Neural progenitor cell (in vitro differentiated cells): ENCODE results near the gene MRPL23.

Experiments used
- EZH2 ChIP-seq: fragments of 200-600 bp; sonication (generic); IDR thresholded peaks from 2 replicates; pipeline ENCODE4 v1.6.1; 2017; ENCODE audit warnings: antibody characterized with exemption, mild to moderate bottlenecking, moderate library complexity
- EZH2phosphoT487 ChIP-seq: fragments of 200-600 bp; sonication (generic); IDR thresholded peaks from 2 replicates; pipeline ENCODE4 v1.6.1; 2017; ENCODE audit warnings: antibody characterized with exemption
- TF ChIP-seq, protein P1 (sequence below): fragments of 200-600 bp; sonication (generic); IDR thresholded peaks from 2 replicates; pipeline ENCODE4 v1.5.1; 2017; ENCODE audit warnings: antibody characterized with exemption, mild to moderate bottlenecking

DNA sequence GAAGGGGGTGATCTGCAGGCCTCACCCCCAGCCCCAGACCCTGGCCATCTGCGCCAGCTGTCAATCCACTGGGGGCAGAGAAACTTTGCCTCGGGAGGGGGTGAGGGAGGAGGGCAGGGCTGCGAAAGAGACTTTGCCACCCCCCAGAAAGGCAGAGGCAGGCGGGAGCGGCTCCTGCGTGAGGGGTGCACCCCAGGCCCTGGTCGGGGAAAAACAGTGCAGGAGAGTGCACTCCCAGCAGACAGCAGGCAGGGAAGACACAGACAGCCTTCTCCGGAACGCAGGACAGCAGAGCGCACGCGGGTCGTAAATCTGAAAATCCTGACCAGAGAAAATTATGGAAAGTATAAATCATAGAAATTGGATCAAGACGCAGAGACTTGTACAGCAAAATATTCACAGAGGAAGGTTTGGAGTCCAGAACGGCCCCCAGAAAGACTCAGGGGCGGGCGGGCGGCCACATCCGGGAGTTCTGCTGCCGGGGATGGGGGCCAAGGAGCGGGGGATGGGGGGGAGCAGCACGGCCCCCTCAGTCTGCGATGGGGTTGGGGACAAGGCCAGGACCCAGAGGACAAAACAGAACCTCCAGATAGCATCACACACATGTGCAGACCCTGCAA is 8.0 kb upstream of the MRPL23 start:
- TF ChIP-seq, protein P1, sequence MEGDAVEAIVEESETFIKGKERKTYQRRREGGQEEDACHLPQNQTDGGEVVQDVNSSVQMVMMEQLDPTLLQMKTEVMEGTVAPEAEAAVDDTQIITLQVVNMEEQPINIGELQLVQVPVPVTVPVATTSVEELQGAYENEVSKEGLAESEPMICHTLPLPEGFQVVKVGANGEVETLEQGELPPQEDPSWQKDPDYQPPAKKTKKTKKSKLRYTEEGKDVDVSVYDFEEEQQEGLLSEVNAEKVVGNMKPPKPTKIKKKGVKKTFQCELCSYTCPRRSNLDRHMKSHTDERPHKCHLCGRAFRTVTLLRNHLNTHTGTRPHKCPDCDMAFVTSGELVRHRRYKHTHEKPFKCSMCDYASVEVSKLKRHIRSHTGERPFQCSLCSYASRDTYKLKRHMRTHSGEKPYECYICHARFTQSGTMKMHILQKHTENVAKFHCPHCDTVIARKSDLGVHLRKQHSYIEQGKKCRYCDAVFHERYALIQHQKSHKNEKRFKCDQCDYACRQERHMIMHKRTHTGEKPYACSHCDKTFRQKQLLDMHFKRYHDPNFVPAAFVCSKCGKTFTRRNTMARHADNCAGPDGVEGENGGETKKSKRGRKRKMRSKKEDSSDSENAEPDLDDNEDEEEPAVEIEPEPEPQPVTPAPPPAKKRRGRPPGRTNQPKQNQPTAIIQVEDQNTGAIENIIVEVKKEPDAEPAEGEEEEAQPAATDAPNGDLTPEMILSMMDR: no peak
- no peak for TF ChIP-seq EZH2
- no peak for TF ChIP-seq EZH2phosphoT487
